Stimulated activated naive CD8-positive, alpha-beta T cell treated with anti-CD3 and anti-CD28 coated beads, Interleukin-15, Interleukin-2, amounts not matched to agents 100 ng/mL and 50 ng/mL, for 24 hours (primary cell): ENCODE measurements around the gene ZDHHC20.
A peak's percentile ranks its signal among the peaks of the same experiment; 100 is the strongest.

ENCODE experiments used
- H3K27ac Mint-ChIP-seq: one replicate; pipeline ENCODE4 v1.8.0; 2021; ENCODE audit warnings: mild to moderate bottlenecking, mixed read lengths
- H3K27me3 Mint-ChIP-seq: one replicate; pipeline ENCODE4 v1.8.0; 2021; ENCODE audit warnings: mixed read lengths
- H3K36me3 Mint-ChIP-seq: one replicate; pipeline ENCODE4 v1.8.0; 2021; ENCODE audit warnings: low read depth, mixed read lengths
- H3K4me1 Mint-ChIP-seq: one replicate; pipeline ENCODE4 v1.8.0; 2021; ENCODE audit warnings: low read depth, mixed read lengths
- H3K4me3 Mint-ChIP-seq: one replicate; pipeline ENCODE4 v1.8.0; 2021; ENCODE audit warnings: mild to moderate bottlenecking, mixed read lengths
- H3K9me3 Mint-ChIP-seq: one replicate; pipeline ENCODE4 v1.8.0; 2021; ENCODE audit warnings: mixed read lengths

The ZDHHC20 gene

DNA sequence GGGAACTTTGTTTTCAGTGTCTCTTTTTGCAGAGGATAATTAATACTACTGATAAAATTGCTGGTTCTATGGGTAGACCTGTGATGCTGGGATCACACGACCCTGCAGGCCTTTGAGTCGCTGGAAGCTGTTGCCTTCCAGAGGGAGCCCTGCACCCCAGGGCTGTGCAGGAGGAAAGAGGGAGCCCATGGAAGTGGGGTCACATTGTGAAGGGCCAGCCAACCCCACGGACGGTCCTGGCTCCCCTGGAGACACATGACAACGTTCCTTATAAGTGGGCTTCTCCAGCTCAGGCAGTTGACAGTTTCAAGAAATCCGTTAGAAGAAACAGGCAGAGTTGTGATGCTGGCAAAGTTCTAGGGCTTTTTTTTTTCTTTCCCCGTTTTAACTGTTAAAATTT is 98.0 kb downstream of the ZDHHC20 start:
- no peaks in the 10 kb centered on the region for H3K36me3 Mint-ChIP-seq
- H3K27ac Mint-ChIP-seq, result no peak overlapping the region
- H3K27me3 Mint-ChIP-seq, result no peaks in the 10 kb centered on the region
- peaks cover 16% of the 10 kb centered on the region for H3K4me1 Mint-ChIP-seq
- no peak overlapping the region for H3K4me3 Mint-ChIP-seq
- H3K9me3 Mint-ChIP-seq, result peaks cover 4% of the 10 kb centered on the region

DNA sequence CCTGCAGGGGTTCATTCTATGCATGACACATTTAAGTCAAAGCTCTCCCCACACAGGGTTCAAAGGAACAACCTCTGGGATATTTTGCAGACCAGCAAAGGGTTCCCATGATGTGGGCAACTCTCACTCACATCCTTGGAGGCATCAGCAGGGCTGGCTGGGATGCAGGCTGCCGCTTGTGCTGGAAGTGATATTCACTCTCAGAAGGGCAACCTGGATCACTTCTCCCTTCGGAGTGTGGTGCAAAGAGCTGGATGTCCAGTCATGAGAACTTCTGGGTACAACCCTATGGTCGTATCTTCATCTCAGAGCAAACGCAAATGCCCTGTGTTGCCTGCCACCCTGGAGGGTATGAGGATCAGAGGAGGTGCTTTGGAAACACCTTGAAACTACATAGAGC is 98.6 kb downstream of the ZDHHC20 start:
- Mint-ChIP-seq H3K4me1 (peaks cover 9% of the 10 kb centered on the region), H3K9me3 (peaks cover 4% of the 10 kb centered on the region), H3K36me3 (no peaks in the 10 kb centered on the region), H3K27ac (no peak overlapping the region), H3K27me3 (no peaks in the 10 kb centered on the region), H3K4me3 (no peak overlapping the region)

DNA sequence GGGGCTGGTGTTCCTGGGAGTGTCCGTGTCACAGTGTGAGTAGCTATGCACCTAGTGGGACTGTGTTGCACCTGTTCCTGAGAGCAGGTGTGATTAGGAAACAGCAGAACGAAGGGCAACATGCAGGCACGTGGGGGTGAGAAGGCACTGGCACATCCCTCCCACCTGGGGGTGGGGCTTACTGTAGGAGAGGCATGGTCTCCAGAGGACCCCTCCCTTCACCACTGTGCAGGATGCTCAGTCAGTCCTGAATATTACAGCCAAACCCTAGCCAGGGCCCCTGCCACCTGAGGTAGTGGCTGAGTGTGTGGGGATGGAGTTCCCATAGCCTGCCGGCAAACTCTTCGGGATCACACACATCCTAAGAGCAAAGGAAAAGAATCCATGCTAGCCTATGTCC is 99.2 kb downstream of the ZDHHC20 start:
- Mint-ChIP-seq H3K36me3 (no peaks in the 10 kb centered on the region), H3K4me1 (peaks cover 3% of the 10 kb centered on the region), H3K4me3 (no peak overlapping the region), H3K9me3 (peaks cover 4% of the 10 kb centered on the region), H3K27ac (no peak overlapping the region), H3K27me3 (no peaks in the 10 kb centered on the region)

DNA sequence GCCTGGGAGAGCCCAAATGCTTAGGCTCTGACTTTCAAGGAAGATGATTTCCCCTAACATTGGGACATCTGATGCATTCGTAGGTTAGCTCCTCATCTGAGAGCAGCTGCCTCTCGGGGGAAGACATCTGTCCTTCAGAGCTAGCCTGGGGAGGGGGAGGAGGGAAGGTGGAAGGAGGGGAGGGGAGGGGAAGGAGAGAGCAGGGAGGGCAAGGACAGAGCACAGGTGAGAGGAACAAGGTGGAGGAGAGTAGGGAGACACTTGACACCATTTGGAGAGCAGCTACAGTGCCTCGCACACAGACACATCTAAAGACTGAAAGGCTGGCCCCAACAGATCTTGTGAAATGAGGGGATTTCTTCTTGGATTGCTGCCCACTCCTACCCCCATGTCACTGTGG is 103.8 kb downstream of the ZDHHC20 start:
- H3K27me3 Mint-ChIP-seq, result no peaks in the 10 kb centered on the region
- no peak overlapping the region for H3K27ac Mint-ChIP-seq
- no peaks in the 10 kb centered on the region for H3K9me3 Mint-ChIP-seq
- no peak overlapping the region for H3K4me3 Mint-ChIP-seq
- H3K36me3 Mint-ChIP-seq, result no peaks in the 10 kb centered on the region
- no peaks in the 10 kb centered on the region for H3K4me1 Mint-ChIP-seq

DNA sequence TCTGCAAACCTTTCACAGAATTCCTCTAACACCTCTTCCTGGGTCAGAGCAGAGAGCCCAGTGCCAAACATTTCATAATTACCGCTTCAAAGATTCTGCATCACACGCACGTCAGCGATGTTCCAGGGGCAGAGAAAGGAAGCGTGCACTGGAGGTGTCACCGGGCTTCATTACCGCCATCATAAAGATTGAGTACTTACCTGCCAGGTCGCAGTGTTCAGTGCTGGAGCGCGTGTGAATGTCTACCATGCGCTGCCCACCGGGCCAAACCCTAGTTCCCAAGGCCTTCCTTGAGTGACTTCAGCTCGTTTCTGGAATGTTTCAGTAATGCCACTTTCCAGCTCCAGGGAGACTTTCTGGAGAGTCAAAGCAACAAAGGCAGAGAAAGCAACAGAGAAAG is 104.4 kb downstream of the ZDHHC20 start:
- Mint-ChIP-seq H3K4me3 (no peak overlapping the region), H3K27ac (no peak overlapping the region), H3K36me3 (no peaks in the 10 kb centered on the region), H3K27me3 (no peaks in the 10 kb centered on the region), H3K9me3 (no peaks in the 10 kb centered on the region), H3K4me1 (no peaks in the 10 kb centered on the region)

DNA sequence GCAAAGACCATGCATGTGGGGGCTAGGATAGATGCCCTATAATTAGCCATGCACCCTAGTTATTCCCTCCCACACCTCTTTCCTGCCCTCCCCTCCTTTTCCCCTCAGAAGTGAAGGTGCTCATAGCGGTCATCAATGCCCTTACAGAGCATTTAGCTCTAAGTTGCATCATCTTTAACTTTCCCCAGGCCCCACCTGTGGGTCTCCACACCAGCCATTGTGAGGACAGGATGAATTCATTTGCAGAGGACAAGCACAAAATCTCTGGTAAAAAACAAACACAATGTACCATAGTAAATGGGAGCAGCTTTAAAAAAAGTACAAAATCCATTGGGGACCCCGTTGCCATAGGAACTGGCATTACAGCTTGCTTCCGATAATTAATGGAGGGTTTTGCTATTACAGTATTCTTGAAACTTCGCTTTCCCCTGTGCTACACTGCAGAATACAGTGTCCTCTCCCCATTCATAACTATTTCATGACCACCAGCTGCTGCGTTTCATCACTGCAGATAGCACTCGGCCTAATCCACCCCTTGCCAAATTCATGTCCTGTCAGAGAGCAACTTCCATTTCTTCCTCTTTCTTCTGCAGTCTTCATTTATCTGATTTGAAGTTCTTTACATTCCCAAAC is 110.5 kb downstream of the ZDHHC20 start:
- H3K4me3 Mint-ChIP-seq, result no peak overlapping the region
- no peaks in the 10 kb centered on the region for H3K27me3 Mint-ChIP-seq
- no peaks in the 10 kb centered on the region for H3K36me3 Mint-ChIP-seq
- no peaks in the 10 kb centered on the region for H3K9me3 Mint-ChIP-seq
- H3K4me1 Mint-ChIP-seq, result peaks cover 20% of the 10 kb centered on the region
- no peak overlapping the region for H3K27ac Mint-ChIP-seq

DNA sequence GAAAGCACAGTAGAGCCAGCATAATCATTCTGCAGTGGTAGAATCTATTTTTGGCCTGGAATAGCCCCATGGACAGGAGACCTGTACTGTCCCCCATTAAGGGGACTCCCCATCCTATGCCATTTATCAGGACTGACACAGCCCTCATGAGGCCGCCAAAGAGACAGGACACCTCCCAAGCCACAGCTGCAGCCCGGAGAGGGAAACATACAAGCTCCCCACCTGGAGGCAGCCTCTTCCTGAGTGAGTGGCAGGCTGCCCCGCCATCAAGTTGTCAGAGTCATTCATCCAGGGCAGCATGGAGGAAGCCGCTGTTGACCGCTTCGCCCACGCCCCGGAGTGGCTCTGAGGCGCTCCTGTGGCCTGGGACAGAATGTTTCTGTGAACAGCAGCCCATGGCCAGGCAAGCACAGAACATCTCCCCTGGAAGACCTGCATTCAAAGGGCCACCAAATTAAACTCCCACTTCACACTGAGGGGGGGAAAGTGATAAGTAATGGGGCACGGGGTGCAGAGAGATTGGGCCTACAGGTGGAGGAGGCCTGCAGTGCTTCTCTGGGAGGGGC is 111.3 kb downstream of the ZDHHC20 start:
- Mint-ChIP-seq H3K4me1 (peaks cover 25% of the 10 kb centered on the region), H3K27me3 (no peaks in the 10 kb centered on the region), H3K36me3 (no peaks in the 10 kb centered on the region), H3K4me3 (no peak overlapping the region), H3K27ac (no peak overlapping the region), H3K9me3 (no peaks in the 10 kb centered on the region)

DNA sequence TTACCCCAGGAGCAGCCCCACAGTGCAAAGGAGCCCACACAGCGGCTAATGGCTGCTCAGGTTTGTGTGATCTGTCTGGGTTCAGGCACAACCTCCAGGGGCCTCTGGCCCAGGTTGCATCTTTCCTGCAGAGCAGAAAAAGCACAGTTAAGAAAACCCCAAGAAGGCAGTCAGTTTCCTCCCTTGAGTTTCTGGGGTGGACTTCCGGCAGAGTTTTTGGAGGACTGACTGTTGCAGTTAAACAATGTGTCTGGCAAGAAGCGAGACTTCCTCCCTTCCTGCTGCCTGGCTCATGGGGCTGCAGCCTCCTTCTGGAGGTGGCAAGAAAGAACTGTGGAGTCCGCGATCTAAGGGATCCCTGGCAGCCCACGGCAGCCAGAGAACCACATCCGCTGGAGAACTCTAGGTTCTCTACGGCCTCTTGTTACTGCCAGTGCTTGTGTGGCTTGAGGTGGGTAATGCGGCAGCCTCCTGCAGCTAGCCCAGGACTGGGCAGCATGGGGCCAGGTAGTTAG is 114.4 kb downstream of the ZDHHC20 start:
- Mint-ChIP-seq H3K4me1 (peaks cover 26% of the 10 kb centered on the region), H3K9me3 (no peaks in the 10 kb centered on the region), H3K4me3 (peak overlapping the region; percentile 56), H3K36me3 (no peaks in the 10 kb centered on the region), H3K27me3 (no peaks in the 10 kb centered on the region), H3K27ac (peak overlapping the region; percentile 81)

DNA sequence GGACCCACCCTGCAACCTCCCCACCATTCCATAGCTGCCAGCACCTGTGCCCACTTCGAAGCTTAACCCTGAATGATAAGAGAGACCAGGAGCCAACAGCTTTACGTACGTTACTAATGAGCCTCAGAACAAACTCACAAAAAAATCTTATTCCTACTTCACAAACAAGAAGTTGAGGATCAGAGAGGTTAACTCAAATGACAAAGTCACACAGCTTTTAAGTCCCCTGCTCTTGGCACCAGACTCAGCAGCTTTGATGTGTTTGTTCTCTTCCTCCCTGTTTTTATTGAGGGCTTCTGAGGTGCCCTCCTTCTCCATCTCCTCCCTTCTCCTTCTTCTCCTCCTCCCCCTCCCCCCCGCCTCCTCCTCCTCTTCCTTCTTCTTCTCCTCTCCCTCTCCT is 115.4 kb downstream of the ZDHHC20 start:
- no peaks in the 10 kb centered on the region for H3K36me3 Mint-ChIP-seq
- H3K27ac Mint-ChIP-seq, result peak overlapping the region; percentile 81
- no peaks in the 10 kb centered on the region for H3K9me3 Mint-ChIP-seq
- no peak overlapping the region for H3K4me3 Mint-ChIP-seq
- H3K4me1 Mint-ChIP-seq, result peaks cover 26% of the 10 kb centered on the region
- no peaks in the 10 kb centered on the region for H3K27me3 Mint-ChIP-seq

DNA sequence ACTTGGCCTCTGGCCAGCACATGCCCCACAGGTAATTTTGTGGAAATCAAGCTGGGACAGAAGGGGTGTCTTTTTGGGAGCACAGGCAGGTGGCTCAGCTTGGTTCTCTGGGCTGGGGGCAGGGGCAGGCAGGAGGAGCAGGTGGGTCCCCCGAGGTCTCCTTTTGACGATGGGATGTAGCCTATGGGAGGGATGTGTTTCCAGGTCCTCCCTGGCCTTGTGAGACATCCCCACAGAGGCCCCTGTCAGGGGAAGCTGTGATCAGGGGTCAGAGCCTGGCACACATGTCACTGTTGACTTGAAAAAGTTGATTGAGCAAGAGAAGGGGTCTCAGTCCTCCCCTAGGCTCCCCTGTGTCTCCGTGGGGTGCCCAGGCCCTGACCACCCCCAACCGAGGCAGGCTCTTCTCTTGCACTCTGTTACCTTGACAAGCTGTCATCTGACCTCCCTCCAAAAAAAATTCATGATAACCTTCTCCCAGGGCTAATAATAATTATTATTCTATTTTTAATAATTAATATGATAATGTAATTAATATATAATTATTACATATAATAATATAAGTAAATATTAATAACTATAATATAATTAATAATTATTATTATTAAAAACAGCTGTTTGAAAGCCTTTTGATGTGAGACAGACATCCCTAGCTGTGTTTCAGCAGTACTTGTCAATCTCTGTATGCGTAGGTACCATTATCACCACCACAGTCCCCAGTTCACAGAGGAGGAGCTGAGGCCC is 116.2 kb downstream of the ZDHHC20 start:
- Mint-ChIP-seq H3K4me3 (no peak overlapping the region), H3K9me3 (no peaks in the 10 kb centered on the region), H3K4me1 (peaks cover 26% of the 10 kb centered on the region), H3K27me3 (no peaks in the 10 kb centered on the region), H3K27ac (no peak overlapping the region), H3K36me3 (no peaks in the 10 kb centered on the region)

DNA sequence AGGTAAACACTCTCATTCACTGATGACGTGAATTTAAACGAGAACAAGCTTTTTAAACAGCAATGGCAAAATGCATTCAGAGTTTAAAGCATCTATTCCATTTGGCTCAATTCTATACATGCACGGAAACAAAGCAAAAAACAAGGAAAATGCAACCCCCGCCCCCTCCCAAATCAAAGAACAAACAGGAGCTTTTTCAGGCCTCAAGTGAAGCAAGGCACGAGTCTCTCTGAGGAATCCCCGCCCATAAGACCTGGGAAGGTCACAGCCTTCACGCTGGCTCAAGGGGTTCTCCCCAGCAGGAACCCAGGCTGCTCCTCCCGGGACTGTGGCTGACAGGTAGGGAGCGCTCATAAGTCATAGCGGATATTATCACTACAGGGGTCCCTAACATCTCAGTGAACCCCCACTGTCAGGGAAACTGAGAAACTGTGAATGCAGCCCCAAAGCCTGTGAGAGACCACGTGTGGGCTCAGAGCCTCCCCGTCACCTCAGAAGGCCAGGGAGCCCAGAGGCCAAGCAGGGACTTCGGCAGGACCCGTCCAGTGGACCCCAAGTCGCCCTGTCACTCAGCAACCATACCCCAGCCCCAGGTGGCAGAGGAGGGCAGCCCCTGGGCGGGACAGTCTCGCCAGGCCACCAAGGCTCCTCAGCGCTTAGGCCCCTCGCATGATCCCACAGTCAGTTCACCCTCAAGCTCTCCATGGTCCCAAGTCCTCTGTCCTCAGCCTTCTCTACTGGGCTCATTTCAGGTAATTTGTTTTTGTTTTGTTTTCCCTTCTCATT is 117.3 kb downstream of the ZDHHC20 start:
- Mint-ChIP-seq H3K36me3 (no peaks in the 10 kb centered on the region), H3K27me3 (no peaks in the 10 kb centered on the region), H3K27ac (no peak overlapping the region), H3K4me1 (peaks cover 26% of the 10 kb centered on the region), H3K9me3 (no peaks in the 10 kb centered on the region), H3K4me3 (no peak overlapping the region)

DNA sequence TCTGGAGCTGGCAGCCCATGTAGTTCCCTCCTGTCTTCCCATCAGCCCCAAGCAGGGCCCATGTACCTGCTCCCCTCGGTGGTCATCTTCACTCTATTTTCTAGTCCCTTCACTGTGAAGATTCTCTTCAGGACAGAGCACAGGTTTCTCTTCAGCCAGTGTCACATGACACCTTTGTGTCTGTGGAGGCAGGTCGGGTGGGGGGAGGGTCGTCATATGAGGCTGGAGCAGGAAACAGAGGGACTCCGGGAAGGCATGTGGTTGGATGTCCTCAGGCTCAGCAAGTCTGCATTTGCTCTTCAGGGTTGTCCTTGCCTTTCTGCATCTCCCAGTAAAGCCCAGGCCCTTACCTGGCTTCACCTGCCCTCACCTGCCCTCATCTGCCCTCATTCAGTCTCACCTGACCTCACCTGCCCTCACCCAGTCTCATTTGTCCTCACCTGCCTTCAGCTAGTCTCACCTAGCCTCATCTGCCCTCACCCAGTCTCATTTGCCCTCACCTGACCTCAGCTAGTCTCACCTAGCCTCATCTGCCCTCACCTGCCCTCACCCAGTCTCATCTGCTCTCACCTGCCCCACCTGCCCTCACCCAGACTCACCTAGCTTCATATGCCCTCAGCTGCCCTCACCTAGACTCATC is 120.3 kb downstream of the ZDHHC20 start:
- Mint-ChIP-seq H3K27me3 (no peaks in the 10 kb centered on the region), H3K36me3 (no peaks in the 10 kb centered on the region), H3K4me1 (peaks cover 7% of the 10 kb centered on the region), H3K27ac (no peak overlapping the region), H3K4me3 (no peak overlapping the region), H3K9me3 (no peaks in the 10 kb centered on the region)

DNA sequence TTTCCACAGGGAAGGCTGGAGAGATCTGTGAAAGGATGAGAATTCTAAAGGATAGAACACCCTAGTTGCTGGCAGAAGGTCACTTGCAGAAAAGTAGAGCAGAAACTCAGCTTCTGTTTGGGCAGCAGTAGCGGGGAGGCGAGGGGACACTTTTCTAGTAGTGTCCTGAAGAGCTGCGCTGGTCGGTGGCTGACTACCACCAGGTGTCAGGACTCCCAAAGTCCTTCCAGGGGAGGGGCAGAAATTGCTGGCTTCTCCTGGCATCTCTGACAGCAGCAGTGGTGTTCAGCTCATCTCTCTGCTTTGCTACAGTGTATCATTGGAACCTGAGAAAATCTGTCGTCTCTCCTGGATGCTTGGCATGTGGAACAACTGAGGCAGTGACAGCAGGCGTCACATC is 120.9 kb downstream of the ZDHHC20 start:
- H3K4me3 Mint-ChIP-seq, result no peak overlapping the region
- no peaks in the 10 kb centered on the region for H3K36me3 Mint-ChIP-seq
- H3K27me3 Mint-ChIP-seq, result no peaks in the 10 kb centered on the region
- H3K4me1 Mint-ChIP-seq, result peaks cover 3% of the 10 kb centered on the region
- H3K9me3 Mint-ChIP-seq, result no peaks in the 10 kb centered on the region
- H3K27ac Mint-ChIP-seq, result no peak overlapping the region

DNA sequence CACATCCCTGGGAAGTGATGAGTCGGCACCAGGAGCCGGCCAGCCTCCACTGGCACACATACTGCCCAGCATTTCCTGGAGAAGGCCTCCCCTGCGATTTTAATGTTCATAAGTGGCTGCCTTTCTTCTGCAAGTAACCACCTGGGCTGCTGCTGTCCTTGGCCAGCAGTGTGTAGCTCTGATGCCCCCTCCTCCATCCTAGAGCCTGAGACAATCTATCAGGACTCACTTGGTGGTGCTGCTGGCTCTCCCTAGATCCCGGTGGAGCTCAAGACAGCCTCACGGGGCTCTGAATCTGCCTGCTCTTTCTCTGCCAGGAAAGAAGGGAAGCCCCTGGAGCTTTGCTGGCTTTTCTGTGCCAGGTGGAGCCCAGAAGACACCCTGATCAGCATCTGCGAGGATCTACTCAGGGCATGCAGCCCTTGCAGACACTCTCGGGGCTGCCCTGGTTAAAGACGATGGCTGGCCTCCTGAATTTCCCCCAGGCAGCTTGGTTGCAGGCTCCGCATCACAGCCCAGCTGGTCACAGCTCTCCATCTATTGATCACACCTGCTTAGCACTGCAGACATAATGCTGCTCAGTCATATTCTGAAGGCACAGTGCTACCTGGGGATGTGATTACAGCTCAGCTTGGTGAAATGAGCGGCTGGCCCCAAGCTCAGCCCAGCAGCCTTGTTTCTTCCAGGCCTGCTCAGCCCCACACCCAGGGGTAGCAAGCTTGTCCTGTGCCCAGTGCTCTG is 122.3 kb downstream of the ZDHHC20 start:
- no peaks in the 10 kb centered on the region for H3K4me1 Mint-ChIP-seq
- H3K27me3 Mint-ChIP-seq, result no peaks in the 10 kb centered on the region
- H3K36me3 Mint-ChIP-seq, result no peaks in the 10 kb centered on the region
- H3K4me3 Mint-ChIP-seq, result no peak overlapping the region
- H3K27ac Mint-ChIP-seq, result no peak overlapping the region
- H3K9me3 Mint-ChIP-seq, result no peaks in the 10 kb centered on the region
